ENCODE measurements around the gene ZNF260. TPM values are rescaled to one million over a fixed set of nuclear protein-coding genes. Genes with fewer than 3 reads are reported as not detected.

The ZNF260 gene
- total and polyA plus RNA-seq, 2 of the 13 experiments (the other 11 are each of a cell fraction or from before 2014, with no cell fraction given), result 2.8 to 10.5 TPM

DNA sequence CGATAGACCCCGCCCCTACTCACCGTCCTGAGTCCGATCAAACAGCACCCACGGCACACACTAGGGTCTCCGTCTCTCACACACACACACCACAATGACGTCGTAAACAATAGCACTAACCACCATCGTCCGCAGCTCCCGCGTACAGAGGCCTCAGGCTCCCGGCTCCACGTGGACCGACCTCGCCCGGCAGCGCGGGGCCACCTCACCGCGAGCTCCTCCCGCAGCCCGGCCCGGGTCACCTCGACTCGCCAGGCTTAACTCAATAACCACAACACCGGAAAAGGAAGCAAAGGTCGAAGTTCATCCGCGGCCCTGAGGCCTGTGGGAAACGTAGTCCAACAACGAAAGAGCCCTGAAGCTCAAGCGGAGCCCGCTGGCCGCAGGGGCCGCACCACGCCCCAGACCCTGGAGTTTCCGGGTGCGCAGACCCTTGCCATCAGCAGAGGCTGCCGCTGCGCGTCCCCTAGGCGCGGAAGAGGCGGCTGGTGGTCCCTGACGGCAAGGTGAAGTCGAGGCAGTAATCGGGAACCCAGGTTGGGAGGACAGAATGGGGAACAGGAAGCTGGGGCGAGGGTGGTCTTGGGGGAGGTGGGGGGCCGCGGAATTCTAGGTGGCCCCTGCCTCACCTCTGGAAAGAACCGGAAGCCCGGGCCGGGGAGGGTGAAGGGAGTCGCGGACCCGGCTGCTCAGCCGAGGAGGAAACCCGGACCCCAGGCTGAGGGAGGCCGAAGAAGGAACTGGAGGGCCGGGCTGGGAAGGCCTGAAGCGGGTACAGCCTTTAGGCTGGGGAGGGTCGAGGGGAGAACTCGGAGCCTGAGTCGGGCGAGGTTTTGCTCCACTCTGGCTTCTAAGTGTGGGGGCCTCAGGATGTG lies 45.2 kb upstream of the ZNF260 start, which contains the start of gene ZNF529 (continued):
- no peak for TF ChIP-seq AFF4 (CRISPR knock-in tag; IDR thresholded peaks at IDR 0.05)
- TF ChIP-seq, protein P1, sequence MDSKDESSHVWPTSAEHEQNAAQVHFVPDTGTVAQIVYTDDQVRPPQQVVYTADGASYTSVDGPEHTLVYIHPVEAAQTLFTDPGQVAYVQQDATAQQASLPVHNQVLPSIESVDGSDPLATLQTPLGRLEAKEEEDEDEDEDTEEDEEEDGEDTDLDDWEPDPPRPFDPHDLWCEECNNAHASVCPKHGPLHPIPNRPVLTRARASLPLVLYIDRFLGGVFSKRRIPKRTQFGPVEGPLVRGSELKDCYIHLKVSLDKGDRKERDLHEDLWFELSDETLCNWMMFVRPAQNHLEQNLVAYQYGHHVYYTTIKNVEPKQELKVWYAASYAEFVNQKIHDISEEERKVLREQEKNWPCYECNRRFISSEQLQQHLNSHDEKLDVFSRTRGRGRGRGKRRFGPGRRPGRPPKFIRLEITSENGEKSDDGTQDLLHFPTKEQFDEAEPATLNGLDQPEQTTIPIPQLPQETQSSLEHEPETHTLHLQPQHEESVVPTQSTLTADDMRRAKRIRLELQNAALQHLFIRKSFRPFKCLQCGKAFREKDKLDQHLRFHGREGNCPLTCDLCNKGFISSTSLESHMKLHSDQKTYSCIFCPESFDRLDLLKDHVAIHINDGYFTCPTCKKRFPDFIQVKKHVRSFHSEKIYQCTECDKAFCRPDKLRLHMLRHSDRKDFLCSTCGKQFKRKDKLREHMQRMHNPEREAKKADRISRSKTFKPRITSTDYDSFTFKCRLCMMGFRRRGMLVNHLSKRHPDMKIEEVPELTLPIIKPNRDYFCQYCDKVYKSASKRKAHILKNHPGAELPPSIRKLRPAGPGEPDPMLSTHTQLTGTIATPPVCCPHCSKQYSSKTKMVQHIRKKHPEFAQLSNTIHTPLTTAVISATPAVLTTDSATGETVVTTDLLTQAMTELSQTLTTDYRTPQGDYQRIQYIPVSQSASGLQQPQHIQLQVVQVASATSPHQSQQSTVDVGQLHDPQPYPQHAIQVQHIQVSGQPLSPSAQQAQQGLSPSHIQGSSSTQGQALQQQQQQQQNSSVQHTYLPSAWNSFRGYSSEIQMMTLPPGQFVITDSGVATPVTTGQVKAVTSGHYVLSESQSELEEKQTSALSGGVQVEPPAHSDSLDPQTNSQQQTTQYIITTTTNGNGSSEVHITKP (CRISPR knock-in tag; IDR thresholded peaks at IDR 0.05; ENCODE audit: low read depth), result peak; percentile 76; the same call in 1 of the 2 replicates
- no peak for TF ChIP-seq ZNF496 (CRISPR knock-in tag; IDR thresholded peaks at IDR 0.05; ENCODE audit: insufficient replicate concordance)
- no peak for TF ChIP-seq HNF1A (IDR thresholded peaks at IDR 0.05; ENCODE audit: low read depth)
- peak; percentile 59; the same call in 1 of the 2 replicates for TF ChIP-seq HNF1A (CRISPR knock-in tag; IDR thresholded peaks at IDR 0.05; ENCODE audit: borderline replicate concordance)
- TF ChIP-seq ADNP (CRISPR knock-in tag; IDR thresholded peaks at IDR 0.05), result no peak
- TF ChIP-seq, protein P2, sequence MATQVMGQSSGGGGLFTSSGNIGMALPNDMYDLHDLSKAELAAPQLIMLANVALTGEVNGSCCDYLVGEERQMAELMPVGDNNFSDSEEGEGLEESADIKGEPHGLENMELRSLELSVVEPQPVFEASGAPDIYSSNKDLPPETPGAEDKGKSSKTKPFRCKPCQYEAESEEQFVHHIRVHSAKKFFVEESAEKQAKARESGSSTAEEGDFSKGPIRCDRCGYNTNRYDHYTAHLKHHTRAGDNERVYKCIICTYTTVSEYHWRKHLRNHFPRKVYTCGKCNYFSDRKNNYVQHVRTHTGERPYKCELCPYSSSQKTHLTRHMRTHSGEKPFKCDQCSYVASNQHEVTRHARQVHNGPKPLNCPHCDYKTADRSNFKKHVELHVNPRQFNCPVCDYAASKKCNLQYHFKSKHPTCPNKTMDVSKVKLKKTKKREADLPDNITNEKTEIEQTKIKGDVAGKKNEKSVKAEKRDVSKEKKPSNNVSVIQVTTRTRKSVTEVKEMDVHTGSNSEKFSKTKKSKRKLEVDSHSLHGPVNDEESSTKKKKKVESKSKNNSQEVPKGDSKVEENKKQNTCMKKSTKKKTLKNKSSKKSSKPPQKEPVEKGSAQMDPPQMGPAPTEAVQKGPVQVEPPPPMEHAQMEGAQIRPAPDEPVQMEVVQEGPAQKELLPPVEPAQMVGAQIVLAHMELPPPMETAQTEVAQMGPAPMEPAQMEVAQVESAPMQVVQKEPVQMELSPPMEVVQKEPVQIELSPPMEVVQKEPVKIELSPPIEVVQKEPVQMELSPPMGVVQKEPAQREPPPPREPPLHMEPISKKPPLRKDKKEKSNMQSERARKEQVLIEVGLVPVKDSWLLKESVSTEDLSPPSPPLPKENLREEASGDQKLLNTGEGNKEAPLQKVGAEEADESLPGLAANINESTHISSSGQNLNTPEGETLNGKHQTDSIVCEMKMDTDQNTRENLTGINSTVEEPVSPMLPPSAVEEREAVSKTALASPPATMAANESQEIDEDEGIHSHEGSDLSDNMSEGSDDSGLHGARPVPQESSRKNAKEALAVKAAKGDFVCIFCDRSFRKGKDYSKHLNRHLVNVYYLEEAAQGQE (IDR thresholded peaks at IDR 0.05; ENCODE audit: borderline replicate concordance in 1 of 2, low read depth in 1 of 2, low read length in 2 of 2), result peak in 1 of 2 experiments; percentile 12; a peak in 1 of 4 replicates
- peak; percentile 60 for TF ChIP-seq ZNF121 (CRISPR knock-in tag; IDR thresholded peaks at IDR 0.05)
- TF ChIP-seq KDM2A (CRISPR knock-in tag; IDR thresholded peaks at IDR 0.05; ENCODE audit: borderline replicate concordance, low read depth), result peak; percentile 94
- no peak for TF ChIP-seq ZMAT5 (CRISPR knock-in tag; IDR thresholded peaks at IDR 0.05; ENCODE audit: borderline replicate concordance, low read depth)

Data from HepG2 (cell line).